H1 (cell line): Measurements from ENCODE around the gene SEMA4D. TPM values are rescaled to one million over a fixed set of nuclear protein-coding genes. Genes with fewer than 3 reads are reported as not detected.

ENCODE experiments used
- POLR2A ChIP-seq, 2 experiments: IDR thresholded peaks; 1 replicate in 1 of 2; 2 replicates in 1 of 2; pipeline ENCODE4 v1.6.1; 2011; ENCODE audit warnings: low read depth in 2 of 2, low read length in 2 of 2, mild to moderate bottlenecking in 2 of 2; ENCODE audit errors: control extremely low read depth in 1 of 2
- polyA plus RNA-seq, 7 experiments: library from polyadenylated mRNA; depleted of rRNA in 3 of 7; stranded (reverse) in 5 of 7; unstranded in 2 of 7; fragments of >200 nt in 5 of 7; fragments of 200-250 nt in 2 of 7; gene quantifications; 1 replicate in 5 of 7; 2 replicates in 1 of 7; 4 replicates in 1 of 7; pipeline versions ENCODE4 v1.2.1 to v1.2.3, GENCODE V29; 2011 to 2013; ENCODE audit warnings: missing spikeins in 2 of 7, mixed read lengths in 2 of 7
- total RNA-seq: library from RNA; stranded (reverse); fragmentation: NEBNext Ultra II Directional; extraction: Animal tissue kit (Norgen Biotek cat#: 25700); gene quantifications from 2 replicates; pipeline ENCODE4 v1.2.1, GENCODE V29; 2021

SEMA4D gene
- total and polyA plus RNA-seq, 2 of the 8 experiments (the other 6 are each of a cell fraction or from before 2014, with no cell fraction given): 21.0 to 70.4 TPM

DNA sequence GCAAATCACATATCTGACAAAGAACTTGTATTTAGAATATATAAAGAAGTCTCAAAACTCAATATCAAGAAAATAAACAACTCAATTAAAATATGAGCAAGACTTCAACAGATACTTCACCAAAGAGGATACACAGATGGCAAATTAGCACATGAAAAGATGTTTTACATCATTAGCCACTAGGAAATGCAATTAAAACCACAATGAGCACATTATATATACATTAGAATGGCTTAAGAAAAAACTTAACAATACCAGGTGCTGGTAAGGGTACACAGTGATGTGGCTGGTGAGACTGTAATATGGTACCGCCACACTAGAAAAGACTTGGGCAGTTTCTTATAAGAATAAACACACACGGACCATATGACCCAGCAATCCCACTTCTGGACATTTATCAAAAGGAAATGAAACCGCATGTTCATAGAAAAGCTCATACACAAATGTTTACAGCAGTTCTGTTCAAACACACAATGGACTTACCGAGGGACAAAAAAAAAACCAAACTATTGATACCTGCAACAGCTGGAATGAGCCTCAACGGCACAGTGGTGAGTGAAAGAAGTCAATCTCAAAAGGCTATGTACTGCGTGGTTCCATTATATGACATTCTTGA, 27.6 kb downstream of the SEMA4D start (continued):
- no peak for TF ChIP-seq POLR2A (IDR thresholded peaks at IDR 0.05; ENCODE audit: control extremely low read depth in 1 of 2, low read depth in 2 of 2, low read length in 2 of 2)
- TF ChIP-seq, all 59 proteins: peak for 0
